ENCODE measurements around the gene DYNLT2. TPM values are rescaled to one million over a fixed set of nuclear protein-coding genes. Genes with fewer than 3 reads are reported as not detected.

The DYNLT2 gene
- total and polyA plus RNA-seq, 2 of the 13 experiments (the other 11 are each of a cell fraction or from before 2014, with no cell fraction given) = 2.1 to 4.3 TPM

GRCh38 chr6:169800668-169801395 is 49.5 kb upstream of the DYNLT2 start (continued):
- no peak for TF ChIP-seq ZNF333 (CRISPR knock-in tag; IDR thresholded peaks at IDR 0.05; ENCODE audit: borderline replicate concordance)
- TF ChIP-seq ZNF674 (CRISPR knock-in tag; IDR thresholded peaks at IDR 0.05; ENCODE audit: low read depth) = no peak
- no peak; the same call in 1 of the 2 replicates for TF ChIP-seq MNT (IDR thresholded peaks at IDR 0.05)
- no peak for TF ChIP-seq PHF5A (CRISPR knock-in tag; IDR thresholded peaks at IDR 0.05; ENCODE audit: low read depth, unreplicated experiment)
- 0 out of 4 replicates have a peak, but pooled peaks of 1 of the 2 experiments have one; percentile 23 for TF ChIP-seq ATF4 (CRISPR knock-in tag; IDR thresholded peaks at IDR 0.05)
- TF ChIP-seq ZNF687 (CRISPR knock-in tag; IDR thresholded peaks at IDR 0.05) = peak; percentile 98
- TF ChIP-seq, protein P1, sequence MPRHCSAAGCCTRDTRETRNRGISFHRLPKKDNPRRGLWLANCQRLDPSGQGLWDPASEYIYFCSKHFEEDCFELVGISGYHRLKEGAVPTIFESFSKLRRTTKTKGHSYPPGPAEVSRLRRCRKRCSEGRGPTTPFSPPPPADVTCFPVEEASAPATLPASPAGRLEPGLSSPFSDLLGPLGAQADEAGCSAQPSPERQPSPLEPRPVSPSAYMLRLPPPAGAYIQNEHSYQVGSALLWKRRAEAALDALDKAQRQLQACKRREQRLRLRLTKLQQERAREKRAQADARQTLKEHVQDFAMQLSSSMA (CRISPR knock-in tag; IDR thresholded peaks at IDR 0.05) = peak; percentile 93; the same call in 1 of the 2 replicates
- no peak for TF ChIP-seq KDM5A (IDR thresholded peaks at IDR 0.05; ENCODE audit: borderline replicate concordance, low read length)
- TF ChIP-seq IKZF5 (CRISPR knock-in tag; IDR thresholded peaks at IDR 0.05) = peak; percentile 72
- TF ChIP-seq ZNF317 (CRISPR knock-in tag; IDR thresholded peaks at IDR 0.05) = 0 out of 2 replicates have a peak, but pooled peaks have one; percentile 23
- TF ChIP-seq, protein P2, sequence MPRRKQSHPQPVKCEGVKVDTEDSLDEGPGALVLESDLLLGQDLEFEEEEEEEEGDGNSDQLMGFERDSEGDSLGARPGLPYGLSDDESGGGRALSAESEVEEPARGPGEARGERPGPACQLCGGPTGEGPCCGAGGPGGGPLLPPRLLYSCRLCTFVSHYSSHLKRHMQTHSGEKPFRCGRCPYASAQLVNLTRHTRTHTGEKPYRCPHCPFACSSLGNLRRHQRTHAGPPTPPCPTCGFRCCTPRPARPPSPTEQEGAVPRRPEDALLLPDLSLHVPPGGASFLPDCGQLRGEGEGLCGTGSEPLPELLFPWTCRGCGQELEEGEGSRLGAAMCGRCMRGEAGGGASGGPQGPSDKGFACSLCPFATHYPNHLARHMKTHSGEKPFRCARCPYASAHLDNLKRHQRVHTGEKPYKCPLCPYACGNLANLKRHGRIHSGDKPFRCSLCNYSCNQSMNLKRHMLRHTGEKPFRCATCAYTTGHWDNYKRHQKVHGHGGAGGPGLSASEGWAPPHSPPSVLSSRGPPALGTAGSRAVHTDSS (CRISPR knock-in tag; conservative IDR thresholded peaks at IDR 0.05) = no peak
- TF ChIP-seq, protein P3, sequence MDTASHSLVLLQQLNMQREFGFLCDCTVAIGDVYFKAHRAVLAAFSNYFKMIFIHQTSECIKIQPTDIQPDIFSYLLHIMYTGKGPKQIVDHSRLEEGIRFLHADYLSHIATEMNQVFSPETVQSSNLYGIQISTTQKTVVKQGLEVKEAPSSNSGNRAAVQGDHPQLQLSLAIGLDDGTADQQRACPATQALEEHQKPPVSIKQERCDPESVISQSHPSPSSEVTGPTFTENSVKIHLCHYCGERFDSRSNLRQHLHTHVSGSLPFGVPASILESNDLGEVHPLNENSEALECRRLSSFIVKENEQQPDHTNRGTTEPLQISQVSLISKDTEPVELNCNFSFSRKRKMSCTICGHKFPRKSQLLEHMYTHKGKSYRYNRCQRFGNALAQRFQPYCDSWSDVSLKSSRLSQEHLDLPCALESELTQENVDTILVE (CRISPR knock-in tag; IDR thresholded peaks at IDR 0.05) = peak; percentile 62; the same call in 1 of the 2 replicates
- no peak for TF ChIP-seq ZSCAN25 (CRISPR knock-in tag; IDR thresholded peaks at IDR 0.05)
- no peak for TF ChIP-seq RAD51 (IDR thresholded peaks at IDR 0.05; ENCODE audit: borderline replicate concordance)
- no peak for TF ChIP-seq ZNF841 (CRISPR knock-in tag; IDR thresholded peaks at IDR 0.05; ENCODE audit: borderline replicate concordance)
- peak; percentile 55; the same call in 1 of the 2 replicates for TF ChIP-seq HHEX (CRISPR knock-in tag; IDR thresholded peaks at IDR 0.05)
- 0 out of 2 replicates have a peak, but pooled peaks have one; percentile 76 for TF ChIP-seq NFATC3 (CRISPR knock-in tag; IDR thresholded peaks at IDR 0.05)

Measured in HepG2 (cell line).